Brain microvascular endothelial cell (primary cell): ENCODE measurements around the gene REXO2.

Experiments used
- DNase-seq: peaks from one replicate; pipeline ENCODE4 v3.0.0-alpha.2; 2020
- H3K27ac ChIP-seq: fragments of 250-450 bp; sonication (Bioruptor Pico); 2 replicates; pipeline ENCODE4 v1.5.1; 2020; ENCODE audit warnings: mild to moderate bottlenecking, moderate library complexity
- H3K27me3 ChIP-seq: fragments of 250-450 bp; sonication (Bioruptor Pico); replicated peaks from 2 replicates; pipeline ENCODE4 v1.5.1; 2020; ENCODE audit warnings: mild to moderate bottlenecking
- H3K36me3 ChIP-seq: fragments of 250-450 bp; sonication (Bioruptor Pico); replicated peaks from 2 replicates; pipeline ENCODE4 v1.5.1; 2020; ENCODE audit warnings: mild to moderate bottlenecking
- H3K4me3 ChIP-seq: 2 replicates; pipeline ENCODE4 v1.5.1; 2011; ENCODE audit warnings: low read depth, mild to moderate bottlenecking, control low read depth, low read length, moderate library complexity
- in situ Hi-C: cut with HindIII; loops from 2 replicates; pipeline ENCODE4 v1.10.0; 2017; ENCODE audit warnings: low sequenced_read_pairs, low pct_ligation_motif_present
- TF ChIP-seq, protein P1 (sequence below): IDR thresholded peaks from 2 replicates; pipeline ENCODE4 v1.5.1; 2011; ENCODE audit warnings: low read depth, mild to moderate bottlenecking, moderate library complexity, low read length, control low read depth, inconsistent platforms; ENCODE audit errors: missing control alignments

The REXO2 gene

DNA sequence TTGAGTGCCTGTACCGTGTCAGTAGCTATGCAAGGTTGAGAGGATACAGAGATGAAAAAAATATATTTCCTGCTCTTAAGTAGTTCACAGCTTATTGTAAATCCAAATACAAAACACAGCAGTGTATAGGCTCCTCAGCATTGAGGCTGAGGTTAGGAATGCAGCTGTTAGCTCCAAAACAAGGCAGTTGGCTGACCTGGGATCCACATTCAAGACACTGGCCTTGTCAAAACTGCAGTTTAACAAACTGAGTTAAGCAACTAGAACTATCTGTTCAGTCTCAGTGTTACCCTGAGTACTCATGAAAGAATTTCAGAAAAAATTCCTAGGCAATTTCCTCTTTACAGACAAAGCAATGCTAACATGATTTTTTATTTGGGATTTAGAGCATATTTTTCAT, 42.8 kb downstream of the REXO2 start:
- H3K4me3 ChIP-seq: no peak overlapping the region
- in situ Hi-C loops: no loop called here

DNA sequence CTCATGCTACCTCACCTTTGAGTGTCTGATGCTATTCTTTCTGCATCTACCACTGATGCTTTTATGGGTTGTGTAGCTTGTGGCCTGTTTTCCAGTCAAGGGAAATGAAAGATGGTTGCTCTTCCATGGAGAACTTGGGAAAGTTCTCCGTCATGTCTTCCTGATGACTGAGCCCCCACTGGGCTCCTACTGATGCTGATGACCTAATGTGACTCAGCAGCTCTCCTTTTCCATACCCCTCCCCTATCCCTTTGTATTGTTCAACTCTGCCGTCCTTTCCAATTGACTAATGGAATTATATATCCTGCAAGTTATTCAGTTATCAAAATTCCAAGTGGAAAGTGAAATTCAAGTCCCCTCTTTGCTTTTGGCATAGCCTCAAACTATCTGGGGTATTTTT, 44.7 kb downstream of the REXO2 start:
- in situ Hi-C loops: no loop called here
- DNase-seq: no peak
- H3K27ac ChIP-seq: no peak overlapping the region
- TF ChIP-seq, protein P1, sequence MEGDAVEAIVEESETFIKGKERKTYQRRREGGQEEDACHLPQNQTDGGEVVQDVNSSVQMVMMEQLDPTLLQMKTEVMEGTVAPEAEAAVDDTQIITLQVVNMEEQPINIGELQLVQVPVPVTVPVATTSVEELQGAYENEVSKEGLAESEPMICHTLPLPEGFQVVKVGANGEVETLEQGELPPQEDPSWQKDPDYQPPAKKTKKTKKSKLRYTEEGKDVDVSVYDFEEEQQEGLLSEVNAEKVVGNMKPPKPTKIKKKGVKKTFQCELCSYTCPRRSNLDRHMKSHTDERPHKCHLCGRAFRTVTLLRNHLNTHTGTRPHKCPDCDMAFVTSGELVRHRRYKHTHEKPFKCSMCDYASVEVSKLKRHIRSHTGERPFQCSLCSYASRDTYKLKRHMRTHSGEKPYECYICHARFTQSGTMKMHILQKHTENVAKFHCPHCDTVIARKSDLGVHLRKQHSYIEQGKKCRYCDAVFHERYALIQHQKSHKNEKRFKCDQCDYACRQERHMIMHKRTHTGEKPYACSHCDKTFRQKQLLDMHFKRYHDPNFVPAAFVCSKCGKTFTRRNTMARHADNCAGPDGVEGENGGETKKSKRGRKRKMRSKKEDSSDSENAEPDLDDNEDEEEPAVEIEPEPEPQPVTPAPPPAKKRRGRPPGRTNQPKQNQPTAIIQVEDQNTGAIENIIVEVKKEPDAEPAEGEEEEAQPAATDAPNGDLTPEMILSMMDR: no peak
- no peak overlapping the region for H3K4me3 ChIP-seq
- H3K27me3 ChIP-seq: no peaks in the 10 kb centered on the region
- no peaks in the 10 kb centered on the region for H3K36me3 ChIP-seq

More for the DNA sequence above, 42.8 kb downstream of the REXO2 start:
- H3K36me3 ChIP-seq: no peaks in the 10 kb centered on the region
- H3K27me3 ChIP-seq: no peaks in the 10 kb centered on the region
- no peak overlapping the region for H3K27ac ChIP-seq
- no peak for DNase-seq
- TF ChIP-seq, protein P1: no peak

DNA sequence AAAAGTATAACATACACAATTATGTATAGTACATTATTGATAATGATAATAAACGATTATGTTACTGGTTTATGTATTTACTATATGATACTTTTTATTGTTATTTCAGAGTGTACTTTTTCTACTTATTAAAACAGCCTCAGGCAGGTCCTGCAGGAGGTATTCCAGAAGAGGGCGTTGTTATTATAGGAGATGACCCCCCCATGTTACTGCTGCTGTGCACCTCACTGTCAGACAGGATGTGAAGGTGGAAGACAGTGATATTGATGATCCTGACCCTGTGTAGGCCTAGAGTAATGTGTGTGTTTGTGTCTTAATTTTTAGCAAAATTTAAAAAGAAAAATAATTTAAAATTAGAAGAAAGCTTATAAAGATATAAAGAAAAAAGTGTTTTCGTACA, 57.6 kb downstream of the REXO2 start:
- Histone ChIP-seq H3K27me3 (no peaks in the 10 kb centered on the region), H3K27ac (no peak overlapping the region), H3K4me3 (no peak overlapping the region), H3K36me3 (no peaks in the 10 kb centered on the region)
- in situ Hi-C loops: no loop called here
- no peak for DNase-seq
- TF ChIP-seq, protein P1: no peak

DNA sequence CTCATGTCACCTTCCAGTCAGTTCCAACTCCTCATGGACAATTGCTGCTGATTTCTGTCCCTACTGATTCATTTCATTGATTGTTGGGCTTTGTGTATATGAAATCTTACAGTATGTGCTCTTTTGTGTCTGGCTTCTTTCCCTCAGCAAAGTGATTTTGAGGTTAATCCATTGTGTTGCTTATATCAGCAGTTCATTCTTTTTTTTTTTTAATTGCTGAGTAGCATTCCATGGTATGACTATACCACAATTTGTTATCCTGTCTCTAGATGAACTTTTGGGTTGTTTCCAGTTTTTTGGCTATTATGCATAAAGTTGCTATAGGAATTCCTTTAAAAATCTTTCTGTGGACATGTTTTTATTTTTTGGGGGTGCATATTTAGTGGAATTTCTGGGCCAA, 60.5 kb downstream of the REXO2 start:
- in situ Hi-C loops: no loop called here

More for the DNA sequence above, 60.5 kb downstream of the REXO2 start:
- TF ChIP-seq, protein P1: no peak
- no peak overlapping the region for H3K27ac ChIP-seq
- no peak for DNase-seq
- no peaks in the 10 kb centered on the region for H3K27me3 ChIP-seq
- no peak overlapping the region for H3K4me3 ChIP-seq
- no peaks in the 10 kb centered on the region for H3K36me3 ChIP-seq
